Measurements from ENCODE around the gene PPP1R3C. TPM values are rescaled to one million over a fixed set of nuclear protein-coding genes. Genes with fewer than 3 reads are reported as not detected.
A peak's percentile ranks its signal among the peaks of the same experiment; 100 is the strongest.

Gene PPP1R3C
- total RNA-seq, 1 experiment from 2014 or later, result 6.0 TPM

DNA sequence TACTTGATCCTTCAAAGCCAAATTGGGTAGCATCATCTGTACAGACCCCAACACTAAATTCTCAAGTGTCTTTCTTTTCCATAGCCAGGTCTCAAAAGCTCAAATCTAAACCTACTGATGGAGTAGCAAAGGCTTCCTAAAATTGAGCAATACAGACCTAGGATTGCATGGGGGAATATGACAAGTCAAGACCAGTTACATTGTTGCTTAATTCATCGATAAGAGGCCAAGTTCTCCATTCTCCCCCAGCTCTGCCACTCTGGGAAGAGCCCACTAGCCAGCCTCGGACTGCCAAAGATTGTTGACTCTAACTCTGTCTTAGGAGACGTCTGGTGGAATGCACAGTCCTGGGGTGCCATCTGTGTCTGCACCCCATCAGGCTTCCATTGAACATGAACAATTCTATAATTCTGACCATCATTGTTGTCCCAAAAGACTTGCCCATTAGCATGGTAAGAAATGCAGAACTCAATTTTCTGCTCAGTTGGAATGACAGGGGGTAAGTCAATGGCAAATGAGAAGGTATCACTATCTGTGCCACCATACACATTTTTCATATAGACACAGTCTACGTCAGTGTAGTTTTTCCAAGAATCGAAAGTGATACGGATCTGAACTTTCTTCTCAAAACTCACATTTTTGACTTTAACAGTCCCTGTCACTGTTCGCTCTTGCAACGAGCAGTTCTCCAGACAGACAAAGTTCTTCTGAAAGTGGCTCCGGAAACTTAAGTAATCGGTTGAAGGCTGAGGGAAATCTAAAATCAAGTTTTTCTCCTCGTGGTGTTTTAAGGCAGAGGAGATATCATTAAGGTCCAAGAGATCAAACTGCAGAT lies 2.9 kb downstream of the PPP1R3C start:
- DNase-seq (ENCODE audit: low spot score), result no peak

DNA sequence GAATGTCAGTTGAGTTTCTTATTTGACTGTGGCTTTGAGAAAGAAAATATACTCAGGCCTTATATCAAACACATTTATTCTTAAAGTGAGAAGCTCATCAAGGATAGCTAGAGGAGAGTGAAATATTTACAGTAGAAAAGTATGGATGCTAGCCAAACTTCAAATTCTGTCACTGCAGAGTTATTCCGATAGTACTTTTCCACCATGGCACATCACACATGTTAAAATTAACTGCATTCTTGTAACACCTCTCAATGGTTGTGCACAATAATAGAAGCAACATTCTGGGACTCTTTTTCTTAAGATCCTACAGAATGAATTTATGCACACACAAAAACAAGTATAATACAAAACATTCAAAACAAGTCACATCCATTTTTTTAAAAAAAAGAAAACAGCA lies 4.5 kb downstream of the PPP1R3C start:
- no peak for DNase-seq (ENCODE audit: low spot score)

DNA sequence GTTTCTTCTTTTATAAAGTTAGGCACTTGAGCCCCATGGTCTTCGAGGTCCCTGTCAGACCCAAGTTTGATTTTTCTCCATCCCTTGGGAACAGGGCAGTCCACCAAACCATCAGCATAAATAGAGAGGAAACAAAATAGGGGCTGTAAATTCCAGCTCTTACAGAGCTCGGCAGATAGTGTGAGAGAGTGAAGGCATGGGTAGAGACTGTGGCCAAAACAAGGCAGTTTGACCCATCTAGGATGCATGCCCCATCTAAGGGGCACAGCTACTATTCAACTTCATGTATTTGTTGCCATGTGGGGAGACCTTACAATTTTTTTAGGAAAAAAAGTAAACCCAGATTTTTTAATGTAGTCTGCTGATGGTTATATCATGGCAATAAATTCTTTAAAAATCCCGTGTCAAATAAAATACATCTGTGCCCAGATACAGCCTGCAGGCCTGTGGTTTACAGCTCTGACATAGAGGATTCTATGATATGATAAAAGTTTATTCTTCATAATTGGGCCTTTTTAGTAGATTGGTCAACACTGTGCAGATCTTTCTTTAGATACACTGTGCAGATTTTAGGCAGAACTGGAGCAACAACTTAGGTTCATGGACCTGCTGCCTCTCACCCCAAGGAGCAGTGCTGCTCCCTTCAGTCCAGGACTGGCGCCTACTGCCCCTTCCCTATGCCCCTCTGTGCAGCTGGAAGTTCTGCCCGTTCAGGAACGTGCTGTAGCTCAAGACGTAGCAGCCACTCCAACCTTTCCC lies 5.3 kb downstream of the PPP1R3C start:
- DNase-seq (ENCODE audit: low spot score), result no peak

DNA sequence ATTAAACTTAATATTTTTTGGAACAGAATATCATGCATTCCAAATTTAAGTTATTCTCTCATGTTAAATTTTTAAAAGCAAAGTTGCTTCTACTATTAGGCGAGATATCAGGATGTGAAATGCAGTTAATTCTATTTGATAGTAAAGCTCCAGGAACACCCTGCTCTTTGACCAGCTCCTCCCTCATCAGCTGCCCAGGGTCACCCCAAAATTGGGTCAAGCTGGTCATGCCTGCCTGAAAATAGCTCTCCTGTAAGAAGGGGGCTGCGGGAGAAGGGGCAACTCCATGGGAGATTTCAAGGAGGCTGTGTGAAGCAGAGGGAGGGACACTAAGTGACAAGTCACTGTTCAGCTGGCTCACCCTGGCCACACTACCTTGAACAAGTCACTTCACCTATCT lies 5.9 kb downstream of the PPP1R3C start:
- DNase-seq (ENCODE audit: low spot score), result no peak

DNA sequence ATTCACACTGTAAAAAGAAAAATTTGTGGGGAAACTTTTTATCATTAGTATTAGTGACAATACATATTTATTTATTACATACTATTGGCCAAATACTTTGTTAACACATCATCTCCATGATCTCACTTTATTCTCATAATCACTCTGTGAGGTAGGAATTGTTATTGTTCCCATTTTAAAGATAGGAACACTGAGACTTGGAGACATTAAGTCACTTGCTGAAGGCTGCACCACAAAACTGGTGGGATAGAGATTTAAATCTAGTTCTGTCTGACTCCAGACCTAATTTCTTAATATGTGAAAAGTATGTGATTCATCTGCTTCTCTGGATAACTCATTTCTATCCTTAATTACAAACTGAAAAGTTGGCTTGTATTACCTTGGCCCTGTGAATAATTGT lies 8.2 kb downstream of the PPP1R3C start:
- no peak for DNase-seq (ENCODE audit: low spot score)

DNA sequence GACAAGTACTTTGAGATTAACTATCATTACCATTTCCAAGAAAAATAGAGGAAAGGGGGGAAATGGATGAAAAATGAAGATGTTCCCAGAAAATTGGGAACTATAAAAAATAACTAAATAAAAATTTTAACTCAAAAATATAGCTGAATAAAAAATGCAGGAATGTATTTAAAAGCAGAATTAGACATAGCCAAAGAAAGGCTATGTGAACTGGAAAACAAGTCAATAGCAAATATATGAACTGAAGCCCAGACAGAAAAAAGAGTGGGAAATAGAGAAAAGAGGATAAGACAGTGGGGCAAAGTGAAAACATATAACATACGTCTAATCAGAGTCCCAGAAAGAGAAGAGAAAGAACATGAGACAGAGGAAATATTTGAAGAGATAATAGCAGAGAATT lies 10.3 kb downstream of the PPP1R3C start:
- no peak for DNase-seq (ENCODE audit: low spot score)

DNA sequence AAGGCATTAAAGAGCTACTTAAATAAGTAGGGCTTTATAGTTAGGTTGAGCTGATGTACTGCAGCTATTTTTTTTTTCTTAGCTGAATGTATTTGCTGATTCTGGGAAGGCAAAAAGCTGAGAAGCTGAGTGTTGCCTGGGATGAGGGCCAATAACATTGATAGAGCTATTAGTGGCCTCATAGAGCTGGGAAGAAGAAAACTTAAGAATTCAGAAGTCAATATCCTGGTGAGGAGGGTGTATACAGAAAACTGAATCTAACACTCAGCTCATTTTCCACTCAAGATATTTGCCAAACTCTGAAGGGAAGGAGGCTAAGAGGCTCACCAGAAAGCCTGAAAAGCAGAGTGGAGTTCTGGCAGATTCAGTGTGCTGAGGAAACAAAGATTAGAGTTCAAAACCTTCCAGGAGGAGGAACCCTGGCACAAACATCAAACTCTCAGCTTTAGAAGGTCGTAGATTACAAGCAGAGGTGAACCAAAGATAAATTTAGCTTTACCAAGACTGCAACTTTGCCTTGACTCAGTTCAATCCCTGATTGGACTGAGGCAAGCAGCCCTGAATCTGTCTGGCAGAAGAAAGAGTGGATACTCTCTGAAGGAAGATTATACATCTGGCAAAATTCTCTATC lies 11.3 kb downstream of the PPP1R3C start:
- DNase-seq (ENCODE audit: low spot score), result no peak

DNA sequence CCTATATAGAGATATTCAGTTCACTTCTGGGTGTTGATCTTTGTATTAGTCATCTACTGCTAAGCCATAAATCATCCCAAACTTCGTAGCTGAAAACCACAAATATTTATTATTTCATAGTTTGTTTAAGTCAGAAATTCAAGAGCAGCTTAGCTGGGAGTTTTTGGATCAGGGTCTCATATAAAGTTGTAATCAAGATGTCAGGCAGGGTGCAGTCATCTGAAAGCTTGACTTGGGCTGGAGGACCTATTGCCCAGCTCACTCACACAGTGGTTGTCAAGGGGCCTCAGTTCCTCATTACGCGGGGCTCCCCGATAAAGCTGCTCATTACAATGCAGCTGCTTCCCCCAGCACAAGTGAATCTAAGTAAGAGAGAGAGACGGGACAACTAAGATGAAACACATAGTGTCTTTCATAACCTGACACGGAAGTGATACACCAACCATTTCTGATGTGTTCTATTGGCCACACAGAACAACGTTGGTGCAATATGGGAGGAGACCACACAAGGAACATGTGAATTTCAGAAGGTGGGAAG lies 15.7 kb downstream of the PPP1R3C start:
- DNase-seq (ENCODE audit: low spot score), result no peak

DNA sequence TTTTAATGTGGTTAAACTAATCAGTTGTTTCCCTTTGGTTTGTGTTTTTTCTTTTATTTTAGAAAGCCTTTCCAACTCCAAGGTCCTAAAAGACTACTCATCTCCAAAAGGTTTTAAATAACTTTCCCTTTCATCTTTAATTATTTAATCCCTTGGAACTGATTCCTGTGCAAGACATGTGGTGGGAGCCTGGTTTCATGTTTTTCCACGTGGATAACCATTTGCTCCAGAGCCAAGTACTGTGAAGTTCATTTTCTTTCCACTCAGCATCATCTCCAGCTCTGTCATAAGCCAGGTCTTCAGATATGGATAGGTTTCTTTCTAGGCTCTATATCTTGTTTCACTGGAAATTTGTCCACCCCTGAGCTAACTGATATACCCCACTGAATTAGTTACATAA lies 16.7 kb downstream of the PPP1R3C start:
- no peak for DNase-seq (ENCODE audit: low spot score)

DNA sequence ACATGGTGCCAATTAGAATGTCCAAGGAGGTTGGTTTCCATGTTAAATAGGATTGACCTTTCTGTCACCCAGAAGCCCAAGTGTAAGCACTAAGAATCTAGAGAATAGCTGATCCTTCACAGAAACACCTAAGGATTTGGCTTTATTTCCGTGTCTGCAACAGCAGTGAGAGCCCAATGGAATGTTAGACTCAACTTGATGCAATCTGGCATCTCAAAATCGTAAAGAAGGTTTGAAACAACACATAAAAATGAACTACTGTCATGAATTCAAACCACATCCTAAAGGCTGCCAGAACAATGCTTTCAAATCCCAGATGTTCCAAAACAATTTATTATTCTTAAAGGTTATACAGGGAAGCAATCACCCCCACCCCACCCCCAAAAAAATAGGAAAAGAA lies 18.6 kb downstream of the PPP1R3C start:
- DNase-seq (ENCODE audit: low spot score), result no peak

DNA sequence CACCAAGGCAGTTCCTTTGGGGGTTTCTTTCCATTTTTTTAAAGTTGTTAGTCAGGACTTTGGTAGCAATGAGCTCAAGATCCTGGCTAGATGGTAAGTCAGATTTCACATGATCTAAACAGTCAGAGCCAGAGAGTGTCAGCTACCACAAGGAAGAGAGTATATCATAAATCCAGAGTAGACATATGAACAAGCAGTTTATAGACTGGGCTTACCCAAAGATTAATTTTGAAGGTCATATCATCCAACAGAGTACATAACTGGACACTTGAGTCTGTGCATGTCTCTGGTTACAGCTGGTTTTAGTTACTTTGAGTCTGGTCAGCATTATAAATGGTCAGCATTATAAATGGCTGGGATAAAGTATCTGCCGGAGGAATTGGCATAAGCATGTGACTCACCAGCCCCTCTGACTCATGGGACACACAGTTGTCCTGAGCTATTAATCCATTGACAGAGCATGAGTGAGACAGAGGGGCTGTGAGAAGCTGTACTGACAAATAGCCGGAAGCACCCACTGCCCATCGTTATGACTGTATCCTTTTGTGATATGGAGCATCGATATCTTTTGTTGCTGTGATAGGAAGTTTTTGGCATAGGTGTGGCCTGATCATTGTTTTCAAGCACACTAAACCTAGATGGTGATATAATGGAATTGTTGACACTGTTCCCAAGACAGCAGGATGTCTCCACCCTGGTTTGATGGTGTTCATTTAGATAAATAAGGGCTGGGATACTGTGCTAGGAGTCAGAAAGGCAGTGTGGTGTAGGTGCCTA lies 19.3 kb downstream of the PPP1R3C start:
- DNase-seq (ENCODE audit: low spot score), result peak; percentile 52

DNA sequence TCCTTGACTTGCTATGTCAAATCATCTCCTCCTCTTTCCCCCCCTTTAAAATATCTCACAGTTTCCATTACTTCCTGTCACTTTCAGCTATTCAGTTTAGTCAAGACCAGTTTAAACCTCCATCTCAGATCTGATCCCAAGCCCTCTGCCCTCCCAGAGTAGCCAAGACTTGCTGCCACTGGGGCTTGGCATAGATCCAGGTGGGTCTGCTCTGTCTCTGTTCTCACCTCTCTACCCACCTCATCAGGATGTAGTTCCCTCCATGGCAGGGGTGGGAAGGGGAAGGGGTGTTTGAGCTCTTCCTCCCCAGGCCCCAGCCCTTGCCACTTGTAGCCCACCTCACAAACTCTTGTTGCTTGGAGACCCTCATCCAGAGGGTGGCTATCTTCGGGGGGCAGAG lies 22.0 kb downstream of the PPP1R3C start:
- DNase-seq (ENCODE audit: low spot score), result no peak

DNA sequence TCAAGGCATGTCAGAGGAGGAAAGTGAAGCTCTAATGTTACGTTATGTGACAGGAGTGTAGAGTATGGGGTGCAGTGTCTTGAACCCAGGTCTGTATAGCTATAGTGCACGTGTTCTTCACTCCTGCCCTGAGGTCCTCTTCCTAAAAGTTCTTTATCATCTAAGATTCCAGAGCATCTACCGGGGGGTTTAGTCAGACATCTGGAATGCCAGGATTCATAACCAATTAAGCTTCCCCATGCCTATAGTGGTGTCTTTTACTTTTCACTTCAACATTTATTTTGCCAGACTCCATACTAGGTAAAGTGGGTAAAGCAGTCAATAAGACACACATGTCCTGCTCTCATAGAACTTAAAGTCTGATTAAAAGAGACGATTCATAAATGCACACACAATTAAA lies 22.4 kb downstream of the PPP1R3C start:
- no peak for DNase-seq (ENCODE audit: low spot score)

DNA sequence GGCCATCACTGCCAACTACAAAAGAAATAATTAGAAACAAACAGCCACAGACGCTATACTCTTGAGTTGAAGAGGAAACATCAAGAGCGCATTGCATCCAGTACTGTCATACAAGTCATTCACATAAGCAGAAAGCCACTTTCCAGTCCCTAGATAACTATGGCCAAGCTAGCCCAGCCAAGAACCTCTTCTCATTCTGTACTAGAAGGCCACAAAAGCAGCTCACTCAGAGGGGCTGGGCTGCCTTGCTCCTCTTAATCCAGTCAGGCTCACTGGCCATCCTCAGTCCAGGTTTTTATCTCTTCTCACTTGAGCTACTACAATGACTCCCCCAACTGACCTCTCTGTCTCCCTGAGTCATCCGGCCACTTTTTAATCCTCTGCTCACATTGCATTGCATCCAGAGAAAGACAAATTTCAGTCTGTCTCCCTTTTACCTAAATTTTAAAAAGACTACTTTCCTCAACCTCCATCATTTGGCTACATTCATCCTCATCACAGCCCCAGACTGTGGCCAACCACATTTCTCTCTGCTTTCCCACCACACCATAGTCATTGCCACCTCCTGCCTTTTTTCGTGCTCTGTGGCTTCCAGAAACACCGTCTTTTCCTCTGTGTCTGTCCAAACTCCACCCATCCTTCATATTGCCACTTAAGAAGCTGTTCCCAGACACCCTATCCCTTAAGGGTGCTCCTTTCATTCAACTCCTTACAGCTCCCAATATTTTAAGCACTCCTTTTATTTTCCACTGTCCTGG lies 25.0 kb downstream of the PPP1R3C start:
- no peak for DNase-seq (ENCODE audit: low spot score)

DNA sequence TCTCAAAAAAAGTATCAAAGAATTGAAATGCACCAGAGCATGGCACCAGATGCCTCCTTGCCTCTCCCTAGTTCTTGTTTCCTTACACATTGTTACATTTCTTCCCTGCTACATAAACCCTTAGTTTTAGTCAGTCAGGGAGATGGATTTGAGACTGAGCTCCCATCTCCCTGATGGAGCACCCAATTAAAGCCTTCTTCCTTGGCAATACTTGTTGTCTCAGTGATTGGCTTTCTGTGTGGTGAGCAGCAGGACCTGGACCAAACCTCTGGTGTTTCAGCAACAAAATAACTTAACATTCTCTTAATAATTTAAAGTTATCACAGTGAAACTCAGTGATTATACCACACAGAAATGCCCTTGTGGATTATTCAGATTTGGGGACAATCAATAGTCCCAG lies 26.9 kb downstream of the PPP1R3C start:
- no peak for DNase-seq (ENCODE audit: low spot score)

DNA sequence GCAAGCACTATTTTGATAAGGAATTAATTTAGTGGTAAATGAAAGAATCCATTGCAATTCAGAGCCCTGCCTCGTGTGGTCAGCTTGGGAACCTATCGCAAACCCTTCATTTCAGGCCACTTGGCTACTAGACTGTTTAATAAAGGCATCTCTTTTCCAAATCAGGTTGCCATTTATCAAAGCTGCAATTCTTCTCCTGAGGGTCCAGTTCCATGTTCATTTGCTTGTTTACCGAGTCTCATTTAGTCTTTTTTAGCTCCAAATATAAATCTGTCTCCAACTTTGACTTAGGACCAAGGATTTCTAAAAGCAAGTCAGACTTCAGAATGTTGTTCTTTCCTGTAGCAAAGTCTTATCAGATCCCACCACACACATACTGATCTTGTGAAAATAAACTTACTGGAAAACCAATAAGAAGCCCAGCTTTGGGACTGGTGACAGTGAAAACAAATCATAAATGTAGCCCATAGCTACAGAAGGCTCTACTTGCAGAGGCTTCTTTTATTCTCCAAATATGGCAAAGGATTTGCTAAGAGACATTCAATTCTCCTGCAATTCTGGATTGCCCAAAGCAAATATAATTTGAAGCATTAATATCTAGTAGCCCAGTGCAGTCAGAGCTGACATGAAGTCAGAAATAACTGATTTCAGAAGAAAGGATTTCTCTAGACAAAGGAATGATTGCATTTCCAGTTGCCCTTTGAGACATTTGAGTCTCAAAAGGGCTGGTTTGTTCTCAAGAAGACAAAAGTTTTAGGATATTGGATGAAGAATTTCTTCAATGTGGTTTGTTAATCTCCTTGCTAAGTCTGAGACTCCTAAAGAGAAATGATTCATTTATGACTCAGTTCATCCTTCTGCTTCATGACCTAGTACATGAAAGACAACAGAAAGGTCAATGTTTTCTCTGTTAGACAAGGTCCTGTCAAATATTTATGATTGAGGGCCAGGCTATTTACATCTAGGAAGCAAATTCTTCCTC lies 28.0 kb downstream of the PPP1R3C start:
- no peak for DNase-seq (ENCODE audit: low spot score)

DNA sequence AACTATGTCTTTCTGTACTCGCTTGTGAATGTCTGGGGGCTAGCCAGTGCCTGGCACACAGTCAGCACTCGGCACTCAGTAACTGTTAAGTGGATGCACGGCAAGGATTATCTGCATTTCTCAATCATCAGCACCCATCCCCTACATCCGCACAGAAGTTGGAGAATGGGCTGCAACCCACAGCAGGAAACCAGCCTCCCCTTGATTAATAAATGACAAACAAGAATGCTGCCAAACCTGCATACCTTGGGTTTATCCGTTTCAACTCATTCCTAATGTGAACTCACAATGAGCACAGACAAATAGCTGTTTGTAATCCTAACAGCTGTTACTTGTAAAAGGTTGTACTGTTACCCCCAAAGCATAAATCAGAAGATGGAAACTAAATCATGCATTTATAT lies 28.9 kb downstream of the PPP1R3C start:
- no peak for DNase-seq (ENCODE audit: low spot score)

DNA sequence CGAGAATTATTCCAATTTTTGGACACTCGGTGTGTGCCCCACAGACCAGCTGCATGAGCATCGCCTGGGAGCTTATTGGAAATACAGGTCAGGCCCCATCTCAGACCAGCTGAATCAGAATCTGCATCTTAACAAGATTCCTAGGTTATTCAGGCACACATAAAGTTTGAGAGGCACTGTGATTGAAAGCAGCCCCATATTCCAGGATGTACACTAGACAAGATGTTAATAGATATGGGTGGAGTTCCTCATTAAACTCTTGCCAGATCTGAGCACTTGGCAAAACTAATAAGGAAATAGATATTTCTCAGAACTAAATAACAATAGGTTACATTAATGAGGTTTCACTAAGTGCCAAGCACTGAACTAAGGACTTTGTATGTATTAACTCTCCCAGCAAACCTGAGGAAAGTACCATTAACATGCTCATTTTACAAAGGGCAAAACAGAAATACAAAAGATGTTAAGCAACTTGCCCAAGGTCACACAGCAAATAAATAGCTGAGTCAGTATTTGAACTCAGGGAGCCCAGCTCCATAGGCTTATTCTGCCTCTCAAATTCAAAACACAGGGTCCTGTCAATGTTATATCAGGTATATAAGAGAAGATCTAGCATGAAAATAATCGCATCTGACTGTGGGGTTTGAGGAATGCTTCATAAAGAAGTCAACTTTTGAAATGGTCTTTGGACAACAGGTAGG lies 29.9 kb downstream of the PPP1R3C start:
- no peak for DNase-seq (ENCODE audit: low spot score)

DNA sequence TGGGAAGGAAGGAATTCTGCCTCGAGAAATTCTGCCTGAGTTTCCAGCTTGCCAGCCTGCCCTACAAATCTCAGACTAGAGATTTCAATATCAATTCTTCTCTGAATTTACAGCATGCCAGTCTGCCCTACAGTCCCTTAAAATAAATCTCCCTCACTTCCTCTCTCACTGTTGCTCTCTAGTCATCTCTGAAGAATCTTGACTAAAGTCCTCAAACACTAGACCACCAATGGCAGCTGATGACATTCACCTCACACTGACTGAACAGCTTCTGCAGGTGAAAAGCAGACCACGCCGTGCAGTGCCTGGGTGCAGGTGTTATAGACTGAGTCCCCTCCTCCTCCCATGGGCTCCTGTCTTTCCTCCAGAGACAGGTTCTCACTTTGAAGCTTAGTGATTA lies 30.4 kb downstream of the PPP1R3C start:
- no peak for DNase-seq (ENCODE audit: low spot score)

All from H4 (cell line).